CD4-positive, alpha-beta T cell (primary cell): ENCODE results near the gene NEU4. TPM values are rescaled to one million over a fixed set of nuclear protein-coding genes. Genes with fewer than 3 reads are reported as not detected.

ENCODE experiments used
- ATAC-seq: fragments of 200-7000 bp; cut with Tn5 transposase; one replicate; pipeline ENCODE4 v1.10.0; 2022; ENCODE audit warnings: mild to moderate bottlenecking; ENCODE audit not compliant: poor library complexity
- CTCF ChIA-PET: fragments of 350-600 bp; sonication (Branson Sonifier 250); formaldehyde crosslinking; loops from one replicate; lab custom pipeline; 2021; ENCODE audit warnings: antibody characterized with exemption, inconsistent platforms; lab: Charles Lee
- POLR2A ChIA-PET: fragments of 350-600 bp; sonication (Branson Sonifier 250); formaldehyde crosslinking; loops from one replicate; lab custom pipeline; 2021; ENCODE audit warnings: antibody characterized with exemption, inconsistent platforms; lab: Charles Lee
- DNase-seq, 14 experiments: peaks; one replicate each; pipeline ENCODE4 v3.0.0-alpha.2; 2013 to 2020; ENCODE audit warnings: mixed read lengths in 2 of 14
- H3K27ac ChIP-seq, 2 donors: one replicate each; pipeline versions ENCODE4 v1.5.1 to v1.7.0; 2013; ENCODE audit warnings: low read length in 2 of 2, low read depth in 1 of 2, mild to moderate bottlenecking in 1 of 2
- H3K27me3 ChIP-seq, 2 experiments: 1 replicate in 1 of 2; 2 replicates in 1 of 2; pipeline versions ENCODE4 v1.6.1 to v1.7.0; 2013; ENCODE audit warnings: low read length in 2 of 2, control low read depth in 1 of 2, mild to moderate bottlenecking in 1 of 2, moderate library complexity in 1 of 2; ENCODE audit not compliant: insufficient read depth in 2 of 2, control insufficient read depth in 1 of 2
- H3K36me3 ChIP-seq: one replicate; pipeline ENCODE4 v1.6.1; 2013; ENCODE audit warnings: low read length, control low read depth; ENCODE audit not compliant: insufficient read depth
- H3K4me1 ChIP-seq: one replicate; pipeline ENCODE4 v1.6.1; 2013; ENCODE audit warnings: low read length, control low read depth; ENCODE audit not compliant: insufficient read depth
- H3K4me3 ChIP-seq: one replicate; pipeline ENCODE4 v1.5.1; 2013; ENCODE audit warnings: mild to moderate bottlenecking, low read length, moderate library complexity
- H3K9me3 ChIP-seq, 2 experiments: 1 replicate in 1 of 2; 2 replicates in 1 of 2; pipeline versions ENCODE4 v1.6.1 to v1.7.0; 2013; ENCODE audit warnings: low read length in 2 of 2, mild to moderate bottlenecking in 2 of 2, control low read depth in 1 of 2, moderate library complexity in 1 of 2; ENCODE audit not compliant: control insufficient read depth in 1 of 2, insufficient read depth in 1 of 2
- H3K27ac Mint-ChIP-seq: one replicate; pipeline ENCODE4 v1.8.0; 2020; ENCODE audit warnings: mixed read lengths
- H3K27me3 Mint-ChIP-seq: one replicate; pipeline ENCODE4 v1.8.0; 2021; ENCODE audit warnings: mixed read lengths
- H3K36me3 Mint-ChIP-seq: one replicate; pipeline ENCODE4 v1.8.0; 2021; ENCODE audit warnings: low read depth, mixed read lengths
- H3K4me1 Mint-ChIP-seq: one replicate; pipeline ENCODE4 v1.8.0; 2021; ENCODE audit warnings: low read depth, mixed read lengths
- H3K4me3 Mint-ChIP-seq: one replicate; pipeline ENCODE4 v1.8.0; 2020; ENCODE audit warnings: mild to moderate bottlenecking, mixed read lengths
- H3K9me3 Mint-ChIP-seq: one replicate; pipeline ENCODE4 v1.8.0; 2020; ENCODE audit warnings: mixed read lengths
- CTCF ChIP-seq: fragments of 200-600 bp; IDR thresholded peaks from one replicate; pipeline ENCODE4 v1.8.0; 2022; ENCODE audit warnings: antibody characterized with exemption, mild to moderate bottlenecking
- intact Hi-C, 2 experiments: fragments of 100-400 bp; cut with DNase I in 1 of 2; cut with micrococcal nuclease in 1 of 2; formaldehyde crosslinking; loops; one replicate each; pipeline versions ENCODE4 v1.15.1 to v1.9.0; 2023 to 2025; cut with DNase I, micrococcal nuclease
- total RNA-seq, 174 experiments: library from RNA in 2 of 174; stranded (reverse) in 2 of 174; gene quantifications; one replicate each; pipeline ENCODE4 v1.2.3 and lab custom pipeline; 2021 to 2026

NEU4 gene
- total RNA-seq, 2 experiments from 2014 or later, result 4.3 to 6.8 TPM

GRCh38 chr2:241762321-241762932 is 46.6 kb upstream of the NEU4 start:
- Mint-ChIP-seq H3K27ac (peak overlapping the region; percentile 85), H3K9me3 (peaks cover 3% of the 10 kb centered on the region), H3K36me3 (peaks cover 37% of the 10 kb centered on the region), H3K27me3 (no peaks in the 10 kb centered on the region), H3K4me1 (peaks cover 13% of the 10 kb centered on the region), H3K4me3 (peak overlapping the region; percentile 7)
- H3K4me1 ChIP-seq, result peaks cover 70% of the 10 kb centered on the region
- POLR2A ChIA-PET, result interaction anchor here (1.1 to 1.4 kb wide), 2 partner anchors 22 to 97 kb away, joined by 3 to 5 read pairs; no protein-coding TSS in a partner anchor
- TF ChIP-seq CTCF, result no peak
- ATAC-seq (peak; percentile 6), DNase-seq (peak in 5 of 14 experiments; percentile 10 to 48 (median 37))
- H3K4me3 ChIP-seq, result peak overlapping the region; percentile 26
- H3K27ac ChIP-seq, result peak overlapping the region in 1 of 2 donors; percentile 32
- intact Hi-C loops, result no loop called here
- no peaks in the 10 kb centered on the region for H3K27me3 ChIP-seq
- peaks cover 0 to 9% of the 10 kb centered on the region in 2 experiments for H3K9me3 ChIP-seq
- CTCF ChIA-PET, result interaction anchor here (1.2 to 2.3 kb wide), 4 partner anchors 26 to 98 kb away, joined by 3 to 7 read pairs (median 6); partner anchors contain the start of genes D2HGDH and ING5
- H3K36me3 ChIP-seq, result peaks cover 6% of the 10 kb centered on the region

GRCh38 chr2:241762933-241763369 is 46.0 kb upstream of the NEU4 start:
- peaks cover 6% of the 10 kb centered on the region for H3K36me3 ChIP-seq
- no peaks in the 10 kb centered on the region for H3K27me3 ChIP-seq
- H3K4me1 Mint-ChIP-seq, result peaks cover 13% of the 10 kb centered on the region
- TF ChIP-seq CTCF, result no peak
- H3K4me1 ChIP-seq, result peaks cover 69% of the 10 kb centered on the region
- peak overlapping the region; percentile 7 for H3K4me3 Mint-ChIP-seq
- H3K27me3 Mint-ChIP-seq, result no peaks in the 10 kb centered on the region
- H3K4me3 ChIP-seq, result peak overlapping the region; percentile 26
- H3K36me3 Mint-ChIP-seq, result peaks cover 32% of the 10 kb centered on the region
- CTCF ChIA-PET, result interaction anchor here (1.2 to 2.3 kb wide), 4 partner anchors 26 to 97 kb away, joined by 3 to 7 read pairs (median 6); partner anchors contain the start of genes D2HGDH and ING5
- intact Hi-C loops, result no loop called here
- DNase-seq, result peak; percentile 24 to 94 (median 37)
- peak overlapping the region; percentile 21 to 32 for H3K27ac ChIP-seq
- H3K9me3 ChIP-seq, result peaks cover 0 to 9% of the 10 kb centered on the region in 2 experiments
- POLR2A ChIA-PET, result interaction anchor here (1.1 to 1.4 kb wide), 2 partner anchors 22 to 97 kb away, joined by 3 to 5 read pairs; no protein-coding TSS in a partner anchor
- peak overlapping the region; percentile 85 for H3K27ac Mint-ChIP-seq
- ATAC-seq, result peak; percentile 82
- peaks cover 3% of the 10 kb centered on the region for H3K9me3 Mint-ChIP-seq

DNA sequence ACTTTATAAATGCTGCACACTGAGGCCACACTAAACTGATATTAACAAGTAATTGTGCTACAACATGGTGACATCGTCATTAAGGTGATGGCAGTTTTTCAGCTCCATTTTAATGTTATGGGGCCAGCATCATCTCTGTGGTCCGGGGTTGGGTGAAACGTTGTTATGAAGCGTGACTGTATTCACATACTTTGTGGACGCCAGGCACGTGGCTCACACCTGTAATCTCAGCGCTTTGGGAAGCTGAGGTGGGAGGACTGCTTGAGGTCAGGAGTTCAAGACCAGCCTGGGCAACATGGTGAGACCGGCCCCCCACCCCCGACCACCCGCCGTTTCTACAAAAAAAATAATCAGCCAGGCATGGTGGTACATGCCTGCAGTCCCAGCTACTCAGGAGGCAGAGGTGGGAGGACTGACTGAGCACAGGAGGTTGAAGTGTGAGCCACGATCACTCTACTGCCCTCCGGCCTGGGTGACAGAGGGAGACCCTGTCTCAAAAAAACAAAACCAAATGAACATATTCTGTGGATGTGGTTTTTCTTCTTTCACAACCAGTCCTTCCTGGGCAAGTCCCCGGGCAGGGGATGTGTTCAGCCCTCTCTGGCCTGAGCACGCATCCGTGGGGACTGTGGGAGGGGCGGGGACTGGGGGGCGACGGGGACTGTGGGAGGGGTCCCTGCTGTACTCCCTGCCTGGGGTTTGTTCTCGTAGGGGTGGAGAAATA is 45.3 kb upstream of the NEU4 start:
- H3K4me1 ChIP-seq, result peaks cover 61% of the 10 kb centered on the region
- intact Hi-C loops, result no loop called here
- H3K27ac ChIP-seq, result peak overlapping the region; percentile 21 to 32
- ChIA-PET POLR2A (interaction anchor here (1.1 to 1.4 kb wide), 2 partner anchors 23 to 96 kb away, joined by 3 to 5 read pairs; no protein-coding TSS in a partner anchor), CTCF (interaction anchor here (1.6 to 2.3 kb wide), 3 partner anchors 25 to 62 kb away, joined by 6 to 7 read pairs (median 6); partner anchors contain the start of genes D2HGDH and ING5)
- peaks cover 0 to 9% of the 10 kb centered on the region in 2 experiments for H3K9me3 ChIP-seq
- DNase-seq, result peak in 4 of 14 experiments; percentile 5 to 64 (median 58)
- no peaks in the 10 kb centered on the region for H3K27me3 Mint-ChIP-seq
- peak overlapping the region; percentile 85 for H3K27ac Mint-ChIP-seq
- peaks cover 6% of the 10 kb centered on the region for H3K36me3 ChIP-seq
- peak; percentile 26 for ATAC-seq
- no peaks in the 10 kb centered on the region for H3K27me3 ChIP-seq
- peaks cover 13% of the 10 kb centered on the region for H3K4me1 Mint-ChIP-seq
- H3K4me3 Mint-ChIP-seq, result peak overlapping the region; percentile 7
- H3K4me3 ChIP-seq, result peak overlapping the region; percentile 26
- peaks cover 3% of the 10 kb centered on the region for H3K9me3 Mint-ChIP-seq
- H3K36me3 Mint-ChIP-seq, result peaks cover 27% of the 10 kb centered on the region
- TF ChIP-seq CTCF, result no peak
